Lung microvascular endothelial cell (primary cell): Measurements from ENCODE around the gene CMPK2. TPM values are rescaled to one million over a fixed set of nuclear protein-coding genes. Genes with fewer than 3 reads are reported as not detected.
"Not testable (repeated sequence)": the region's sequence is repeated elsewhere in the genome, so short reads cannot be mapped to it uniquely, and the experiment has no call there.

Experiments
- DNase-seq, 2 donors: peaks; one replicate each; pipeline versions ENCODE4 v3.0.0 to v3.0.0-alpha.2; 2010; ENCODE audit warnings: low read depth in 2 of 2
- total RNA-seq: library from RNA; depleted of rRNA; stranded (reverse); fragments of >200 nt; gene quantifications from 2 replicates; pipeline ENCODE4 v1.2.1, GENCODE V29; 2014

CMPK2 gene
- total RNA-seq, result 0.20 and 0.65 TPM in 2 replicates

- peak; percentile 49 to 63 for DNase-seq
These were observed at the start of gene CMPK2 for GRCh38 chr2:6865346-6866274. TSS of gene CMPK2 (minus strand) at chr2:6865907. CDS start at chr2:6865696, 211 bp downstream.

- DNase-seq, result no peak
These were observed 49.7 kb upstream of the CMPK2 start for GRCh38 chr2:6915399-6915798.

GRCh38 chr2:6914828-6915227 is 49.1 kb upstream of the CMPK2 start:
- DNase-seq, result peak; percentile 50 to 86

GRCh38 chr2:6913415-6914157 is 47.9 kb upstream of the CMPK2 start:
- no peak for DNase-seq

- DNase-seq, result no peak
These were observed 46.0 kb upstream of the CMPK2 start for GRCh38 chr2:6911721-6912120.

- no peak for DNase-seq
These were observed 44.0 kb upstream of the CMPK2 start for GRCh38 chr2:6909431-6910385.

GRCh38 chr2:6908291-6908690 is 42.6 kb upstream of the CMPK2 start:
- DNase-seq, result no peak

- peak in 1 of 2 donors; percentile 40 for DNase-seq
These were observed 40.5 kb upstream of the CMPK2 start for GRCh38 chr2:6906165-6906741.

- DNase-seq, result no peak
These were observed 40.0 kb upstream of the CMPK2 start for GRCh38 chr2:6905668-6906067.

GRCh38 chr2:6902581-6902980 is 36.9 kb upstream of the CMPK2 start:
- not testable (repeated sequence) for DNase-seq

- peak; percentile 37 to 82 for DNase-seq
These were observed 31.4 kb upstream of the CMPK2 start for GRCh38 chr2:6896930-6897759.

GRCh38 chr2:6893876-6894482 is 28.3 kb upstream of the CMPK2 start:
- no peak for DNase-seq

GRCh38 chr2:6888724-6889123 is 23.0 kb upstream of the CMPK2 start:
- DNase-seq, result no peak

- no peak for DNase-seq
These were observed 22.1 kb upstream of the CMPK2 start for GRCh38 chr2:6887751-6888192.

GRCh38 chr2:6885968-6886367 is 20.3 kb upstream of the CMPK2 start:
- no peak for DNase-seq

GRCh38 chr2:6885551-6885950 is 19.8 kb upstream of the CMPK2 start:
- DNase-seq, result no peak

GRCh38 chr2:6883448-6884122 is 17.9 kb upstream of the CMPK2 start:
- no peak for DNase-seq

GRCh38 chr2:6881516-6881915 is 15.8 kb upstream of the CMPK2 start:
- DNase-seq, result no peak

- no peak for DNase-seq
These were observed 15.3 kb upstream of the CMPK2 start for GRCh38 chr2:6881046-6881445.
